WTC11 (cell line): ENCODE data around the gene ARF5.

Experiments used
- ATF2 ChIP-seq: sonication (generic); formaldehyde crosslinking; IDR thresholded peaks from 2 replicates; pipeline ENCODE4 v1.8.1; 2022; ENCODE audit warnings: low read depth, missing genetic modification reagents, borderline replicate concordance
- ATF6 ChIP-seq: sonication (generic); formaldehyde crosslinking; IDR thresholded peaks from 2 replicates; pipeline ENCODE4 v1.8.1; 2023; ENCODE audit warnings: mild to moderate bottlenecking, missing genetic modification reagents
- CTCF ChIP-seq: fragments of 200-600 bp; IDR thresholded peaks from 2 replicates; pipeline ENCODE4 v1.8.0; 2022; ENCODE audit warnings: antibody characterized with exemption
- FOXK1 ChIP-seq: sonication (generic); formaldehyde crosslinking; IDR thresholded peaks from 2 replicates; pipeline ENCODE4 v1.8.0; 2022; ENCODE audit warnings: mild to moderate bottlenecking, moderate library complexity, missing genetic modification reagents
- KAT7 ChIP-seq: sonication (generic); formaldehyde crosslinking; IDR thresholded peaks from 2 replicates; pipeline ENCODE4 v1.8.1; 2023; ENCODE audit warnings: missing genetic modification reagents, mild to moderate bottlenecking, borderline replicate concordance
- MAX ChIP-seq: sonication (generic); formaldehyde crosslinking; IDR thresholded peaks from 2 replicates; pipeline ENCODE4 v1.8.0; 2022; ENCODE audit warnings: mild to moderate bottlenecking, missing genetic modification reagents
- SP1 ChIP-seq: sonication (generic); formaldehyde crosslinking; conservative IDR thresholded peaks from 2 replicates; pipeline ENCODE4 v1.8.1; 2022; ENCODE audit warnings: missing genetic modification reagents
- ZNF138 ChIP-seq: sonication (generic); formaldehyde crosslinking; conservative IDR thresholded peaks from 2 replicates; pipeline ENCODE4 v1.8.1; 2022; ENCODE audit warnings: mild to moderate bottlenecking, moderate library complexity, missing genetic modification reagents

- TF ChIP-seq SP1 (CRISPR knock-in tag), result no peak
- no peak for TF ChIP-seq CTCF
- no peak for TF ChIP-seq ATF6
- TF ChIP-seq KAT7, result no peak
- no peak for TF ChIP-seq ATF2 (CRISPR knock-in tag)
- no peak for TF ChIP-seq FOXK1 (CRISPR knock-in tag)
- TF ChIP-seq MAX (CRISPR knock-in tag), result no peak
- TF ChIP-seq ZNF138 (CRISPR knock-in tag), result no peak
Observed at GRCh38 chr7:127638197-127638596, 50.0 kb downstream of the ARF5 start.
